22Rv1 (cell line): ENCODE measurements around the gene CTNNA3.

ENCODE experiments used
- H3K27ac ChIP-seq: fragments of 450-650 bp; 2 replicates; pipeline ENCODE4 v1.5.1; 2017
- CTCF ChIP-seq: fragments of 450-650 bp; IDR thresholded peaks from 2 replicates; pipeline ENCODE4 v1.5.1; 2017; ENCODE audit warnings: mild to moderate bottlenecking
- ZFX ChIP-seq: fragments of 450-650 bp; IDR thresholded peaks from 2 replicates; pipeline ENCODE4 v1.6.1; 2017; ENCODE audit warnings: antibody characterized with exemption, borderline replicate concordance

CTNNA3 gene

GRCh38 chr10:66990143-66990830 lies 705.7 kb downstream of the CTNNA3 start:
- no peak overlapping the region for H3K27ac ChIP-seq
- TF ChIP-seq CTCF (no peak), ZFX (no peak)

GRCh38 chr10:66983475-66983818 lies 712.5 kb downstream of the CTNNA3 start:
- TF ChIP-seq ZFX (no peak), CTCF (no peak)
- H3K27ac ChIP-seq = no peak overlapping the region

- no peak overlapping the region for H3K27ac ChIP-seq
- TF ChIP-seq CTCF (no peak), ZFX (no peak)
Observed at GRCh38 chr10:66982792-66983474, 713.1 kb downstream of the CTNNA3 start.

- TF ChIP-seq ZFX = no peak
- no peak overlapping the region for H3K27ac ChIP-seq
Observed at GRCh38 chr10:66982053-66982420, 714.0 kb downstream of the CTNNA3 start.

- TF ChIP-seq CTCF (no peak), ZFX (no peak)
- no peak overlapping the region for H3K27ac ChIP-seq
Observed at GRCh38 chr10:66981361-66982052, 714.5 kb downstream of the CTNNA3 start.

GRCh38 chr10:66980246-66980815 lies 715.7 kb downstream of the CTNNA3 start:
- no peak overlapping the region for H3K27ac ChIP-seq
- TF ChIP-seq CTCF = no peak
- TF ChIP-seq ZFX = no peak

- TF ChIP-seq CTCF = no peak
- no peak for TF ChIP-seq ZFX
- H3K27ac ChIP-seq = no peak overlapping the region
Observed at GRCh38 chr10:66964946-66965345, 731.0 kb downstream of the CTNNA3 start.
